Measurements from ENCODE around the gene PHACTR3.

- TF ChIP-seq, protein P1, sequence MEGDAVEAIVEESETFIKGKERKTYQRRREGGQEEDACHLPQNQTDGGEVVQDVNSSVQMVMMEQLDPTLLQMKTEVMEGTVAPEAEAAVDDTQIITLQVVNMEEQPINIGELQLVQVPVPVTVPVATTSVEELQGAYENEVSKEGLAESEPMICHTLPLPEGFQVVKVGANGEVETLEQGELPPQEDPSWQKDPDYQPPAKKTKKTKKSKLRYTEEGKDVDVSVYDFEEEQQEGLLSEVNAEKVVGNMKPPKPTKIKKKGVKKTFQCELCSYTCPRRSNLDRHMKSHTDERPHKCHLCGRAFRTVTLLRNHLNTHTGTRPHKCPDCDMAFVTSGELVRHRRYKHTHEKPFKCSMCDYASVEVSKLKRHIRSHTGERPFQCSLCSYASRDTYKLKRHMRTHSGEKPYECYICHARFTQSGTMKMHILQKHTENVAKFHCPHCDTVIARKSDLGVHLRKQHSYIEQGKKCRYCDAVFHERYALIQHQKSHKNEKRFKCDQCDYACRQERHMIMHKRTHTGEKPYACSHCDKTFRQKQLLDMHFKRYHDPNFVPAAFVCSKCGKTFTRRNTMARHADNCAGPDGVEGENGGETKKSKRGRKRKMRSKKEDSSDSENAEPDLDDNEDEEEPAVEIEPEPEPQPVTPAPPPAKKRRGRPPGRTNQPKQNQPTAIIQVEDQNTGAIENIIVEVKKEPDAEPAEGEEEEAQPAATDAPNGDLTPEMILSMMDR (IDR thresholded peaks at IDR 0.05), result no peak
- no peak for TF ChIP-seq POLR2A (IDR thresholded peaks at IDR 0.05)
Measured at GRCh38 chr20:59723108-59723500, 118.8 kb downstream of the PHACTR3 start.

Data from lower leg skin (tissue), 3 donors.